Right cardiac atrium (tissue), 5 donors: ENCODE data around the gene HOXC12. TPM values are rescaled to one million over a fixed set of nuclear protein-coding genes. Genes with fewer than 3 reads are reported as not detected.

ENCODE experiments used
- ATAC-seq, 2 donors: fragments of 200-7000 bp; cut with Tn5 transposase; one replicate each; pipeline versions ENCODE4 v1.8.0 to v1.9.1; 2020; ENCODE audit warnings: moderate library complexity in 2 of 2, mild to moderate bottlenecking in 1 of 2
- DNase-seq, 3 donors: peaks; one replicate each; pipeline ENCODE4 v3.0.0-alpha.2; 2020
- H3K27ac ChIP-seq: one replicate; pipeline ENCODE4 v1.5.1; 2013; ENCODE audit warnings: mild to moderate bottlenecking, low read length, control low read depth, moderate library complexity
- H3K27me3 ChIP-seq: one replicate; pipeline ENCODE4 v1.6.1; 2013; ENCODE audit not compliant: control insufficient read depth, insufficient read depth
- H3K4me1 ChIP-seq: one replicate; pipeline ENCODE4 v1.6.1; 2013; ENCODE audit warnings: low read length; ENCODE audit not compliant: control insufficient read depth, insufficient read depth
- H3K4me3 ChIP-seq: one replicate; pipeline ENCODE4 v1.5.1; 2013; ENCODE audit warnings: low read length, control low read depth
- H3K9me3 ChIP-seq: one replicate; pipeline ENCODE4 v1.6.1; 2013; ENCODE audit warnings: low read length; ENCODE audit not compliant: control insufficient read depth
- WGBS: extraction: QIAGEN DNeasy Blood & Tissue Kit; methylation state at CpG from one replicate; pipeline ENCODE4 v1.1.7; 2013; 5-methylcytosine and 5-hydroxymethylcytosine counted together
- intact Hi-C, 4 donors: fragments of 100-400 bp; cut with DNase I; formaldehyde crosslinking; loops; one replicate each; pipeline versions ENCODE4 v1.11.0 to v1.14.0; 2022 to 2023
- polyA plus RNA-seq: library from polyadenylated mRNA; stranded (reverse); fragments of 200-250 nt; gene quantifications from one replicate; pipeline ENCODE4 v1.2.3, GENCODE V29; 2013
- total RNA-seq, 4 donors: library from RNA; stranded (reverse); fragmentation: NEBNext Ultra II Directional; extraction: Animal tissue kit (Norgen Biotek cat#: 25700); gene quantifications; one replicate each; pipeline ENCODE4 v1.2.1, GENCODE V29; 2021
- donor health status: healthy with polysubstance abuse.
- donor health status: DM: no; HTN: yes; CAD: no.
- donor health status: DM: no; HTN: no; CAD: no.
- donor health status: DM: no; HTN: yes; CAD: no; lungs with severe emphysema.
- donor health status: DM: yes; HTN: yes; CAD: no.

Gene HOXC12
- total and polyA plus RNA-seq, 5 donors, result not detected

DNA sequence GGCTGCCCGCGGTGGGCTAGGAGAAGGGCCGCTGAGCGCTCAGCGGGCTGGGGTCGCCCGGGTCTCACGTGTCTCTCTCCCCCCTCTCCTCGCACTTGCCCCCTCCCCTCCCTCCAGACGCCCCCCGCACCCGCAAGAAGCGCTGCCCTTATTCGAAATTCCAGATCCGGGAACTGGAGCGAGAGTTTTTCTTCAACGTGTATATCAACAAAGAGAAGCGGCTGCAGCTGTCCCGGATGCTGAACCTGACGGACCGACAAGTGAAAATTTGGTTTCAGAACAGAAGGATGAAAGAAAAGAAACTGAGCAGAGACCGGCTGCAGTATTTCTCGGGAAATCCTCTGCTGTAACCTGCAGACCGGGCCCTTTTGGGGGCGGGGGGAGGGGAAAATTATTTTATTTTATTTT lies 20.4 kb downstream of the HOXC12 start:
- H3K9me3 ChIP-seq, result no peaks in the 10 kb centered on the region
- WGBS, result 2% methylated on average over 25 of the region's 25 CpGs
- H3K27me3 ChIP-seq, result no peaks in the 10 kb centered on the region
- peak overlapping the region; percentile 1 for H3K4me3 ChIP-seq
- no peaks in the 10 kb centered on the region for H3K4me1 ChIP-seq
- ATAC-seq (no peak), DNase-seq (no peak)
- H3K27ac ChIP-seq, result no peak overlapping the region
- intact Hi-C loops, result no loop called here

DNA sequence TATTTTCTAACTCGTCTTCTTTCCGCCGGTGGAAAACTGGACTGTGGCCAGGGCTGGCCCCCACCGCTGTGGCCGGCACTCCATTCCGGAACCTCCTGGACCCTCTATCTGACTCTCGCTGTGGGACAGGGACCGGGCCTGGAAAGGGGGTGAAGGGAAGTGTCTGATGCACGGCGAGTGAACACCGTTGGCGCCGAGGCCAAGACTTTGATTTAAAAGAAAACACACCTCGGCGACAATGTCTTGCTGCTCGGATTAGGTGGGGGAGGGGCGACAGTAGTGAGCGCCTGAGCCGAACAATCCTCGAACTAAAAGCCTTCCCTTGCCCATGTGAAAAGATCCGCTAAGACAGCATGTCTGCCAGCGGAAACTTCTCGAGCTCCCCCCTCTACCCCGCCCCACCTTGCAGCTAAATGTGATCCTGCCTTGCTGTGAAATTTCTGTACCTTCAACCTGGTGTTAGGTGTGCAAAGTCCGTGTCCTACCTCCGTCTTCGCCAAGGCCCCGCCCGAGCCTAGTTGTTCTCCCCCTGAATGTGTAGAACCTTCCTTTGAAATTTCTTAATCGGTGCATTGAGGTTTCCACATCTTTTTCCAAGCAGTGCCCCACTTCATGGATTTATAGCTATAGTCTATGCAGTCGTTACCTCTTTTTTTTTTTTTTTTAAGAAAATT lies 20.9 kb downstream of the HOXC12 start:
- ATAC-seq (no peak), DNase-seq (peak in 1 of 3 donors; percentile 29)
- peak overlapping the region; percentile 1 for H3K4me3 ChIP-seq
- no peaks in the 10 kb centered on the region for H3K9me3 ChIP-seq
- WGBS, result 9% methylated on average over 31 of the region's 31 CpGs
- intact Hi-C loops, result no loop called here
- no peak overlapping the region for H3K27ac ChIP-seq
- H3K27me3 ChIP-seq, result no peaks in the 10 kb centered on the region
- H3K4me1 ChIP-seq, result no peaks in the 10 kb centered on the region

DNA sequence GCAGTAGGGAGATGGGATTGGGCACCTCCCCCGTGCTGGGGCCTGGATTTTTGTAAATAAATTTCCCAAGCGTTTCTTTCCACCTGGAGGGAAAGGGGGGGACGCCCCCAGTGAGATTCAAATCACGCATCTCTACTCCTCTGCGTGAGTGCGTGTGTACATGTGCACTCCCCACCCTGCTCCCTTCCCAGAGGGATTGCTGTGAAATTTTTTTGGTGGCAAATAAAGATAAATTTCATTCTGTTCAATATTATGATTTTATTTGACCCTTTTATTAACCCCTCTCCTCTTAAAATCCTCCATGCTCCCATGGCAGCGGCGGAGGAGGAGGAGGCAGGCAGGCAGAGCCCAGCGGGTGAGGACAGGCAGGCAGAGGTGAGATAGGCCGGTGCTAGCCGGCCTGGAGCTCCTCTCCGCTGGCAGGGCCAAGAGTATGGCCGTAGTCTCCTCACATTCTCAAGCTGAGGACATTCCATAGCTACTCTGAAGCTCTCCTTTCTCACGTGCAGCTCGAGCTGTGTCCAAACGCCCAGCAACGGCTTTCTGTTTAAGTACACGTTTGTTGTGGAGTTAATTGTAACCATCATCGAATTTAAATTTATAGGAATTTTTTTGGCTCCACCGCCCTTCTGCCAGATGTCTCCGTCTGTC lies 21.6 kb downstream of the HOXC12 start:
- Histone ChIP-seq H3K9me3 (no peaks in the 10 kb centered on the region), H3K4me1 (no peaks in the 10 kb centered on the region), H3K27me3 (no peaks in the 10 kb centered on the region), H3K4me3 (no peak overlapping the region), H3K27ac (no peak overlapping the region)
- peak in 1 of 3 donors; percentile 23 for DNase-seq
- WGBS, result 16% methylated on average over 21 of the region's 21 CpGs
- intact Hi-C loops, result no loop called here
- ATAC-seq, result no peak

DNA sequence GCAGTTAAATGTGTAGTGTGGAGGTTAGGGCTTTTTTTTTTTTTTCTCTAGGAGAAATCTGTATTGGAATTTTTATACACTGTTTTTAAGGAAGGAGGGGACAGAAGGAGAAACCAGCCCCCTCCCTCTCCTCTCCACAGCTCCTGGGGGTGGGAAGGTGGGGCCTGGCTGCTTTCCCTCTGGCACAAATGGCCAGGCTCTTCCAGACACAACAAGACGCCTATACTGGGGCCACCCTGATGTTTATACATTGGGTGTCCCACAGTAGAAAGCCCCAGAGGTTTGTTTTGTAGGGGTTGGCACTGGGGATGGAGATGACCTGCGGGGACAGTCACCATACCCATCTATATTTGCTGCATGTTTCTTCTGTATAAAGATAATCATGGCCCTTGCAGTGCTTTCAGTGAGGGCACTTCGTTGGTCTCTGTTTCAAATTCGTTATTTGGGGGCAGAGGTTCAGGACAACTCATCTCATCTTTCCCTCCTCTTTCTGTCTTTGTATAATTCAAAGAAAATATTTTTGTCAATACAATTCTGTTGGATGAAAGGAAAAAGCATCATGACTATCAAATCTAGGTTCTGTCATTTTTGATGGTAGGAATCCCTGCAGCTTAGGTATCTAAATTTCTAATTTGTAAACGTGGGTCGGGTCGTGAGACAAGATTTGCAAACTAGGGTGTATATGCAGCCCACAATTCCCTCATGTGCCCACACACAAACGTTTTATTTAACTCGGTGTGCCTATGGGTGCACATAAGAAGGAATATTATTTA lies 22.3 kb downstream of the HOXC12 start:
- Histone ChIP-seq H3K4me1 (no peaks in the 10 kb centered on the region), H3K9me3 (no peaks in the 10 kb centered on the region), H3K4me3 (no peak overlapping the region), H3K27me3 (no peaks in the 10 kb centered on the region), H3K27ac (no peak overlapping the region)
- ATAC-seq (no peak), DNase-seq (peak in 1 of 3 donors; percentile 18)
- intact Hi-C loops, result no loop called here
- 8% methylated on average over 9 of the region's 9 CpGs for WGBS

DNA sequence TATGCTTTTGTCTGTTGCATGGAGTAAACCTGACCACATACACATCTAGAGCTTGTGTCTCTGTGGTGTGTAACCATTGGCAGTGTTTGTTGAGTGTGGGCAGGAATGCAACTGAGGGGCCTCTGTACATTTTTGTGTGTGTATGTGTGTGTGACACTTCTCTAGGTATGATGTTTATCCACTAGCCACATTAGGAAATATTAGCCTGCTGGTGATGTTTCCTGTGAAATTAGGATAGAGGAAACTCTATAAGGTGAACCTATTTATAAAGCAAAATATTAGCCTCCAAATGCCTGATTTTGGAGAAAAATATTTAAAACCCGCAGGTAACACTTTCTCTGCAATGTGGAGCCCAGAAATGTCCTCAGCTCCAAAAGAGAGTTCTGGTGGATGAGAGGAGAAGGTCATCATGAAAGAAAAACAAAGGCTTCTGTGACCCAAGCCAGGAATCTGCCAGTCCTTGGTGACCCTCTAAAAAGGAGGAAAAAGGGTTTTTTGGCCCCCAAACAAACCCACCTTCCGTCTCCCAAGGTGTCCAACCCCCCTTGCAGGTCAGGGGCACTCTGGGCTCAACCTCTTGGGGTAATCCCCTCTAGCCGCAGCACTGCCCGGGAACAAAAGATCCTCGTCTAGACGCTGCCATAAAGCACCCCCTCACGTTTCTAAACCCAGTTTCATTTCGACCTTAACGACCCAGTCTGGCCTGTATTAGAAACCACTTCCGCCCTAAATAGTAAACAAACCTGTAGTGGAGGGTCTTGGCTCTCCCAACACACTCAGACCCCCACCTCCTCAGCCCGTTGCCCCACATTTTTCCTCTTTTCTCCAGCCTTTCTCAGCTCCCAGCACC lies 23.1 kb downstream of the HOXC12 start:
- DNase-seq, result peak in 1 of 3 donors; percentile 13
- H3K27ac ChIP-seq, result no peak overlapping the region
- H3K4me1 ChIP-seq, result no peaks in the 10 kb centered on the region
- H3K27me3 ChIP-seq, result no peaks in the 10 kb centered on the region
- WGBS, result 7% methylated on average over 11 of the region's 11 CpGs
- no peak overlapping the region for H3K4me3 ChIP-seq
- ATAC-seq, result no peak
- intact Hi-C loops, result no loop called here
- H3K9me3 ChIP-seq, result no peaks in the 10 kb centered on the region

DNA sequence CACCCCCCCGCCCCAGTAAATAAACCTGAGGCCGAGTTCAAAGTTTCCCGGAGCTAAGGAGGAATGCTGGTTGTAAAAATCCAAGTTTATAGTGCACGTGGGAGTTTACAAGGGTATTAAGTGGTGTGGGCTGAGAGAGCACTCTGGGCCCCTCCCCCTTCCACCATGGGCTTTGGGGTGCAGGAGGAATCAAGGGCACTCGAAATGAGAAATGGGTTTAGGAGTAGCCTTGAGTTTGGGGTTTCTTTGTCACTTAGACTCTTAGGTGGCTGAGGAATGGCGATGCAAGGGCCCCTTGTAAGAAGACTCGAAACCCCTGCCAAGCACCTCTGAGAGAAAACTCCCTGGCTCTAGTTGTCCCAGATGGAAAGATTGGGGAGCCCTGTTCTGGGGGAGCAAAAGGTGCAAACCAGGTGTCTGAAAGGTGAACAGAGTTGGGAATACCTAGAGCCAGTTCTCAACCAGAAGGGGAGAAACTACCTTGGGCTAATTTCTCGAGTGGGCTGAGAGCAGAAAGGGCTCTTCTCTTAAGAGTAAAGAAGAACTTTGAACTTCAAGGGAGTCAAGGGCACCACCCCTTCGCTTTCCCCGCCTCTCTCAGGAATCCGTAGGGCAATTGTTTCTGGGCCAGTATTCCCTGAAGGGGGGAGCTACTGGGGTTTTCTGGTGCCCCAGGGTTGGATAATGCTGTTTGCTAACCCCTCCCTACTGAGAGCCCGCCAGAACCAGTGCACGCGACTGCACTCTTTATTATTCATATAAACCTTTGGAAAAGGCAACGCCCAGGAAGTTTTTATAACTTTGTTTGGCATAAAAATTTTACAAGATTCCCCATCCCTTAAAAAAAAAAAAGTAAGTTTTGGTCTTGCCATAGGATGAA lies 24.0 kb downstream of the HOXC12 start:
- Histone ChIP-seq H3K9me3 (no peaks in the 10 kb centered on the region), H3K4me3 (no peak overlapping the region), H3K4me1 (no peaks in the 10 kb centered on the region), H3K27ac (no peak overlapping the region), H3K27me3 (no peaks in the 10 kb centered on the region)
- DNase-seq (peak in 1 of 3 donors; percentile 13), ATAC-seq (no peak)
- intact Hi-C loops, result no loop called here
- 10% methylated on average over 15 of the region's 15 CpGs for WGBS

DNA sequence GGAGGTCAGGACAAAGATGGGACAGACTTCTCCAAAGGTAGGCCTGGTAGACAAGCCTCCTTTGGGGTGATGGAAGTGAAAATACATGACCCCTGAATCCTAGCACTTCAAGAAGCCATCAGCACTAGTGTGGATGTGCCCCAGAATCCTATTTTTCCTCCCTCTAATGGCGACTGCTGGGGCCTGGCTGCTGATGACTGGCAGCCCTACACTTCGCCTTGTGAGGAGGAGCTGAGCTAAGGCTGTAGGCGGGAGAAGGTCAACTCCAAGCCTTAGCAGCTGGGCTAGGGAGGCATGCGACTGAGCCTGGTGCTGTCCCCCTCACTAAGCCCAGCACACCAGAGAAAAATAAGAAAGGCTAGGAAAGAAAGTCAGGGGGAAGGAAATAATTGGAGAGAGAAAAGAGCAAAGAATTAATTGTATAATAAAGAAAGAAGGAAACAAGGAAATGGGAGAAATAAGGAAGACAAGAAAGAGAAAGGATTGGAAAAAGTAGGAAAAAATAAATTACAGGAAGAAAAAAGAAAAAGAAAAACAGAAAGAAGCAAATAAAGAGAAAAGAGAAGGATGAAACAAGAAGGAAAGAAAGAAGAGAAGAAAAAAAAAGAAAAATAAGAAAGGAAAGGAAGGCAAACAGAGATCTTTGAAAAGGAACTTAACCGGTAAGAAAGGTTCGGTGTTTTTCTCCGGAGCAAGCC lies 25.6 kb downstream of the HOXC12 start:
- Histone ChIP-seq H3K27ac (no peak overlapping the region), H3K4me1 (no peaks in the 10 kb centered on the region), H3K9me3 (no peaks in the 10 kb centered on the region), H3K27me3 (no peaks in the 10 kb centered on the region), H3K4me3 (no peak overlapping the region)
- no peak for ATAC-seq
- DNase-seq, result peak in 1 of 3 donors; percentile 10
- intact Hi-C loops, result no loop called here
- 23% methylated on average over 7 of the region's 7 CpGs for WGBS

DNA sequence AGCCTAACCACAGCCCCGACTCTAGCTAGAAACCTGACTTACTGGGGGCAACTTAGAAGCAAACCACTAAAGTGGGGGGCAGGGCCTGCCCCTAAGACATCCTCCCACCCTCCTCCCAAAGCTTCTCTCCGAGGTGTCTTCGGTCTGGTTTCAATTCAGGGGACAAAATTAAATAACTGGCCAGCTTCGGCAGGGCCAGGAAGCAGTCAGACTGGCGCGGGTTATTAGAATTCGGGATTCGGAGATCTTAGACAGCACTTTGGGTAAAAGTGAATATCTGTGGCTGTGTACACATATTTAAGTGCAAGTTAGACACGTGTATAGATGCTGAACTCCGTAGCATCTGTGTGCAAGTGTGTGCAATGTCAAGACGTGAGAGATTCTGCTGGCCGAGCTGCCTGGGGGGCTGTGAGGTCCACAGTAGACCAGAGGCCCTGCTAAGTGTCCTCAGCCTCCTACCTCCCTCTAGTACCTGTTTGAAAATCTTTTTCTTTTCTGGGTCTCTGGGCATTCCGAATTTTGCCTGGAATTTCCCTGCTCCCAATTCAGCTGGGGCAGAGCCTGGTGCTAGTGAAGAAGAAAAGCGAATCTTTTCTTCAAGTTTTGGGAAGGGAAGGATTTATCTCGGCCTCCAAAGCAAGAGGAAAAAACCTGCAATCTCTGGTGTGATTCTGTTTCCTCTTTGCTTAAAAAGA lies 26.2 kb downstream of the HOXC12 start:
- no peak overlapping the region for H3K4me3 ChIP-seq
- no peak for ATAC-seq
- H3K9me3 ChIP-seq, result no peaks in the 10 kb centered on the region
- intact Hi-C loops, result no loop called here
- no peak for DNase-seq
- WGBS, result 21% methylated on average over 15 of the region's 15 CpGs
- no peak overlapping the region for H3K27ac ChIP-seq
- no peaks in the 10 kb centered on the region for H3K27me3 ChIP-seq
- no peaks in the 10 kb centered on the region for H3K4me1 ChIP-seq
